WERI-Rb-1 (cell line): Measurements from ENCODE around the gene GNB1.

ENCODE experiments used
- DNase-seq: peaks from one replicate; pipeline ENCODE4 v3.0.0-alpha.2; 2020
- H3K27ac ChIP-seq: fragments of 250-450 bp; sonication (Bioruptor Pico); 2 replicates; pipeline ENCODE4 v1.5.1; 2020; ENCODE audit warnings: mild to moderate bottlenecking, moderate library complexity
- H3K27me3 ChIP-seq: fragments of 250-450 bp; sonication (Bioruptor Pico); 2 replicates; pipeline ENCODE4 v1.5.1; 2021; ENCODE audit warnings: mild to moderate bottlenecking, low read depth, moderate library complexity; ENCODE audit not compliant: insufficient read depth, severe bottlenecking
- H3K36me3 ChIP-seq: fragments of 250-450 bp; sonication (Bioruptor Pico); 2 replicates; pipeline ENCODE4 v1.5.1; 2020; ENCODE audit warnings: mild to moderate bottlenecking, moderate library complexity
- H3K4me3 ChIP-seq: 2 replicates; pipeline ENCODE4 v1.5.1; 2011; ENCODE audit warnings: low read depth, mild to moderate bottlenecking, control low read depth, low read length
- H3K9me3 ChIP-seq: fragments of 250-450 bp; sonication (Bioruptor Pico); 2 replicates; pipeline ENCODE4 v1.5.1; 2021; ENCODE audit warnings: mild to moderate bottlenecking, moderate library complexity; ENCODE audit not compliant: severe bottlenecking
- CTCF ChIP-seq: IDR thresholded peaks from 2 replicates; pipeline ENCODE4 v1.5.1; 2011; ENCODE audit warnings: low read depth, mild to moderate bottlenecking, control low read depth, inconsistent platforms, low read length

Gene GNB1

GRCh38 chr1:1928231-1929101 is 37.6 kb upstream of the GNB1 start:
- no peaks in the 10 kb centered on the region for H3K27me3 ChIP-seq
- no peaks in the 10 kb centered on the region for H3K36me3 ChIP-seq
- H3K9me3 ChIP-seq = no peaks in the 10 kb centered on the region
- H3K4me3 ChIP-seq = no peak overlapping the region
- TF ChIP-seq CTCF = no peak
- no peak for DNase-seq
- H3K27ac ChIP-seq = no peak overlapping the region

- H3K36me3 ChIP-seq = no peaks in the 10 kb centered on the region
- no peak overlapping the region for H3K27ac ChIP-seq
- no peaks in the 10 kb centered on the region for H3K27me3 ChIP-seq
- DNase-seq = no peak
- no peaks in the 10 kb centered on the region for H3K9me3 ChIP-seq
- no peak overlapping the region for H3K4me3 ChIP-seq
- no peak for TF ChIP-seq CTCF
Observed at GRCh38 chr1:1927751-1928150, 36.9 kb upstream of the GNB1 start.

- Histone ChIP-seq H3K27ac (no peak overlapping the region), H3K36me3 (no peaks in the 10 kb centered on the region), H3K9me3 (no peaks in the 10 kb centered on the region), H3K4me3 (no peak overlapping the region), H3K27me3 (no peaks in the 10 kb centered on the region)
- DNase-seq = peak; percentile 6
- no peak for TF ChIP-seq CTCF
Observed at GRCh38 chr1:1926886-1927660, 36.2 kb upstream of the GNB1 start.

GRCh38 chr1:1926346-1926811 is 35.5 kb upstream of the GNB1 start:
- no peaks in the 10 kb centered on the region for H3K9me3 ChIP-seq
- TF ChIP-seq CTCF = no peak
- H3K36me3 ChIP-seq = no peaks in the 10 kb centered on the region
- H3K4me3 ChIP-seq = no peak overlapping the region
- DNase-seq = peak; percentile 6
- H3K27me3 ChIP-seq = no peaks in the 10 kb centered on the region
- H3K27ac ChIP-seq = no peak overlapping the region

GRCh38 chr1:1925437-1926345 is 34.8 kb upstream of the GNB1 start:
- H3K4me3 ChIP-seq = no peak overlapping the region
- TF ChIP-seq CTCF = no peak
- no peak overlapping the region for H3K27ac ChIP-seq
- peak; percentile 8 for DNase-seq
- no peaks in the 10 kb centered on the region for H3K9me3 ChIP-seq
- no peaks in the 10 kb centered on the region for H3K36me3 ChIP-seq
- H3K27me3 ChIP-seq = no peaks in the 10 kb centered on the region
